CD4-positive, alpha-beta T cell (primary cell): Measurements from ENCODE around the gene USP35. TPM values are rescaled to one million over a fixed set of nuclear protein-coding genes. Genes with fewer than 3 reads are reported as not detected.

Experiments
- ATAC-seq: fragments of 200-7000 bp; cut with Tn5 transposase; one replicate; pipeline ENCODE4 v1.10.0; 2022; ENCODE audit warnings: mild to moderate bottlenecking; ENCODE audit not compliant: poor library complexity
- CTCF ChIA-PET: fragments of 350-600 bp; sonication (Branson Sonifier 250); formaldehyde crosslinking; loops from one replicate; lab custom pipeline; 2021; ENCODE audit warnings: antibody characterized with exemption, inconsistent platforms; lab: Charles Lee
- POLR2A ChIA-PET: fragments of 350-600 bp; sonication (Branson Sonifier 250); formaldehyde crosslinking; loops from one replicate; lab custom pipeline; 2021; ENCODE audit warnings: antibody characterized with exemption, inconsistent platforms; lab: Charles Lee
- DNase-seq, 14 experiments: peaks; one replicate each; pipeline ENCODE4 v3.0.0-alpha.2; 2013 to 2020; ENCODE audit warnings: mixed read lengths in 2 of 14
- H3K27ac ChIP-seq, 2 donors: one replicate each; pipeline versions ENCODE4 v1.5.1 to v1.7.0; 2013; ENCODE audit warnings: low read length in 2 of 2, low read depth in 1 of 2, mild to moderate bottlenecking in 1 of 2
- H3K27me3 ChIP-seq, 2 experiments: 1 replicate in 1 of 2; 2 replicates in 1 of 2; pipeline versions ENCODE4 v1.6.1 to v1.7.0; 2013; ENCODE audit warnings: low read length in 2 of 2, control low read depth in 1 of 2, mild to moderate bottlenecking in 1 of 2, moderate library complexity in 1 of 2; ENCODE audit not compliant: insufficient read depth in 2 of 2, control insufficient read depth in 1 of 2
- H3K36me3 ChIP-seq: one replicate; pipeline ENCODE4 v1.6.1; 2013; ENCODE audit warnings: low read length, control low read depth; ENCODE audit not compliant: insufficient read depth
- H3K4me1 ChIP-seq: one replicate; pipeline ENCODE4 v1.6.1; 2013; ENCODE audit warnings: low read length, control low read depth; ENCODE audit not compliant: insufficient read depth
- H3K4me3 ChIP-seq: one replicate; pipeline ENCODE4 v1.5.1; 2013; ENCODE audit warnings: mild to moderate bottlenecking, low read length, moderate library complexity
- H3K9me3 ChIP-seq, 2 experiments: 1 replicate in 1 of 2; 2 replicates in 1 of 2; pipeline versions ENCODE4 v1.6.1 to v1.7.0; 2013; ENCODE audit warnings: low read length in 2 of 2, mild to moderate bottlenecking in 2 of 2, control low read depth in 1 of 2, moderate library complexity in 1 of 2; ENCODE audit not compliant: control insufficient read depth in 1 of 2, insufficient read depth in 1 of 2
- H3K27ac Mint-ChIP-seq: one replicate; pipeline ENCODE4 v1.8.0; 2020; ENCODE audit warnings: mixed read lengths
- H3K27me3 Mint-ChIP-seq: one replicate; pipeline ENCODE4 v1.8.0; 2021; ENCODE audit warnings: mixed read lengths
- H3K36me3 Mint-ChIP-seq: one replicate; pipeline ENCODE4 v1.8.0; 2021; ENCODE audit warnings: low read depth, mixed read lengths
- H3K4me1 Mint-ChIP-seq: one replicate; pipeline ENCODE4 v1.8.0; 2021; ENCODE audit warnings: low read depth, mixed read lengths
- H3K4me3 Mint-ChIP-seq: one replicate; pipeline ENCODE4 v1.8.0; 2020; ENCODE audit warnings: mild to moderate bottlenecking, mixed read lengths
- H3K9me3 Mint-ChIP-seq: one replicate; pipeline ENCODE4 v1.8.0; 2020; ENCODE audit warnings: mixed read lengths
- CTCF ChIP-seq: fragments of 200-600 bp; IDR thresholded peaks from one replicate; pipeline ENCODE4 v1.8.0; 2022; ENCODE audit warnings: antibody characterized with exemption, mild to moderate bottlenecking
- intact Hi-C, 2 experiments: fragments of 100-400 bp; cut with DNase I in 1 of 2; cut with micrococcal nuclease in 1 of 2; formaldehyde crosslinking; loops; one replicate each; pipeline versions ENCODE4 v1.15.1 to v1.9.0; 2023 to 2025; cut with DNase I, micrococcal nuclease
- total RNA-seq, 174 experiments: library from RNA in 2 of 174; stranded (reverse) in 2 of 174; gene quantifications; one replicate each; pipeline ENCODE4 v1.2.3 and lab custom pipeline; 2021 to 2026

The USP35 gene
- total RNA-seq, 2 experiments from 2014 or later, result 29.2 to 33.1 TPM

DNA sequence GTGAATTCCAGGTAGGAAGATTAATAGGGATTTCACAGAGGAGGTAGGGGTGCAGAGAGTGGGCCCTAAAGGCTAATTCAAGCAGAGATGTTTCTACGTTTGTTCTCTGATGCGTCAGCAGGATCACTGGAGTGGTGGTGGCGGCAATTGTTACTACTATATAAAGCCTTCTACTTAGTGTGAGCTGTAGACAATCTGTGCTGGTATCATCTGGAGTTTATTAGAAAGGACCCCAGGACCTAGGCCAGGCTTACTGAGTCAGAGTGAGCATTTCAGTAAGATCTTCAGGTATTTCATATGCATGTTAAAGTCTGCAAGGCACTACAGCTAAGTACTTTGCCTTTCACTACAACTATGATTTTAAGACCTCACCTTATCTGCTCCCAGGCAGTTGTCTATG is 59.5 kb downstream of the USP35 start:
- ChIA-PET POLR2A (no interaction called here), CTCF (no interaction called here)
- DNase-seq (no peak), ATAC-seq (no peak)
- Histone ChIP-seq H3K27ac (no peak overlapping the region), H3K4me3 (no peak overlapping the region), H3K36me3 (no peaks in the 10 kb centered on the region), H3K27me3 (no peaks in the 10 kb centered on the region), H3K9me3 (peaks cover 0 to 7% of the 10 kb centered on the region in 2 experiments), H3K4me1 (no peaks in the 10 kb centered on the region)
- Mint-ChIP-seq H3K4me1 (peaks cover 12% of the 10 kb centered on the region), H3K4me3 (no peak overlapping the region), H3K9me3 (peaks cover 5% of the 10 kb centered on the region), H3K27me3 (no peaks in the 10 kb centered on the region), H3K27ac (no peak overlapping the region), H3K36me3 (peaks cover 6% of the 10 kb centered on the region)
- TF ChIP-seq CTCF, result no peak
- intact Hi-C loops, result no loop called here

GRCh38 chr11:78248903-78249302 is 60.2 kb downstream of the USP35 start:
- Mint-ChIP-seq H3K4me3 (no peak overlapping the region), H3K9me3 (peaks cover 5% of the 10 kb centered on the region), H3K27me3 (no peaks in the 10 kb centered on the region), H3K27ac (no peak overlapping the region), H3K36me3 (peaks cover 6% of the 10 kb centered on the region), H3K4me1 (peaks cover 12% of the 10 kb centered on the region)
- H3K4me3 ChIP-seq, result no peak overlapping the region
- H3K27me3 ChIP-seq, result no peaks in the 10 kb centered on the region
- no peak overlapping the region for H3K27ac ChIP-seq
- POLR2A ChIA-PET, result no interaction called here
- no peak for ATAC-seq
- H3K4me1 ChIP-seq, result no peaks in the 10 kb centered on the region
- CTCF ChIA-PET, result no interaction called here
- DNase-seq, result no peak
- intact Hi-C loops, result no loop called here
- TF ChIP-seq CTCF, result no peak
- H3K9me3 ChIP-seq, result peaks cover 0 to 4% of the 10 kb centered on the region in 2 experiments
- no peaks in the 10 kb centered on the region for H3K36me3 ChIP-seq

DNA sequence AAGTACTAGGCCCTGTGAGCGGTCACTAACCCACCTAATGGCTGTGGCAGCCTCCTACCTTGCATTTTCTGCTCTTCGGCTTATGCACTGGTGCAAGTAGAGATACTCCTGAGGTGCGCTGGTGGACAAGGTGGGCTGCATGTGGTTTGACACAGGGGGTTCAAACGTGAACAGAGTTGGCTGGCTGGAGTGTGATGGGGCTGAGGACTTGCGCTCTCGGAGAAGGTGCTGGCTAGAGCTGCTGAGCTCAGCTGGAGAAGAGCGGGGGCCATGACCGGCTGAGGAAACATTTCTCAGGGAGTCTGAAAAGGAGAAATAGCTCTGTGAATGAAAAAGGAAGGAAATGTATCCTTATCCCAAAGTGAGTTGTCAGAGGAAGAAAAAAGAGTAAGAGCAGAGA is 61.4 kb downstream of the USP35 start:
- Mint-ChIP-seq H3K4me3 (no peak overlapping the region), H3K36me3 (no peaks in the 10 kb centered on the region), H3K9me3 (no peaks in the 10 kb centered on the region), H3K27ac (no peak overlapping the region), H3K4me1 (peaks cover under 1% of the 10 kb centered on the region), H3K27me3 (no peaks in the 10 kb centered on the region)
- no peak overlapping the region for H3K27ac ChIP-seq
- no peak overlapping the region for H3K4me3 ChIP-seq
- no peak for DNase-seq
- H3K27me3 ChIP-seq, result no peaks in the 10 kb centered on the region
- ChIA-PET CTCF (interaction anchor here (2.1 kb wide), 1 partner anchor 13 kb away, joined by 6 read pairs; no protein-coding TSS in a partner anchor), POLR2A (no interaction called here)
- H3K4me1 ChIP-seq, result no peaks in the 10 kb centered on the region
- TF ChIP-seq CTCF, result no peak
- ATAC-seq, result no peak
- peaks cover 0 to 4% of the 10 kb centered on the region in 2 experiments for H3K9me3 ChIP-seq
- H3K36me3 ChIP-seq, result no peaks in the 10 kb centered on the region
- intact Hi-C loops, result no loop called here
